Stimulated activated CD4-positive, alpha-beta T cell treated with anti-CD3 and anti-CD28 coated beads, TNF-alpha, amount 100 ng/mL, for 4 hours (primary cell): ENCODE results near the gene SLC8A2.

Experiments used
- DNase-seq, 3 experiments: peaks; one replicate each; pipeline ENCODE4 v3.0.0-alpha.2; 2020; ENCODE audit warnings: low read depth in 3 of 3

SLC8A2 gene

DNA sequence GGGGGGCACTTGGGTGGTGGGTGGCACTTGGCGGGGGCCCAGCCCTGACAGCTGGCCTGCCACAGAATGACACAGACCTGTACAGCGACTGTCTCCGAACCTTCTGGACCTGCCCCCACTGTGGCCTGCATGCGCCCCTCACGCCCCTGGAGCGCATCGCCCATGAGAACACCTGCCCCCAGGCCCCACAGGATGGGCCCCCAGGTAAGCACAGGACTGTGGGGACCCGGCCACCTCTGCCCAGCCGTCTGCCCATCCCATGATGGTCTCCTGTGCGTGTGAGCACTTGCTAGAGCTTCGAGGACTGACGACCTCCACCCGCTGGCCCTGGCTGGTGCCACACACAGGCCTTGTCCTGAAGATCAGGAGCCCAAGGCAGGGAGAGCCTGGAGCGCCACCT, 90.6 kb downstream of the SLC8A2 start:
- DNase-seq: no peak

DNA sequence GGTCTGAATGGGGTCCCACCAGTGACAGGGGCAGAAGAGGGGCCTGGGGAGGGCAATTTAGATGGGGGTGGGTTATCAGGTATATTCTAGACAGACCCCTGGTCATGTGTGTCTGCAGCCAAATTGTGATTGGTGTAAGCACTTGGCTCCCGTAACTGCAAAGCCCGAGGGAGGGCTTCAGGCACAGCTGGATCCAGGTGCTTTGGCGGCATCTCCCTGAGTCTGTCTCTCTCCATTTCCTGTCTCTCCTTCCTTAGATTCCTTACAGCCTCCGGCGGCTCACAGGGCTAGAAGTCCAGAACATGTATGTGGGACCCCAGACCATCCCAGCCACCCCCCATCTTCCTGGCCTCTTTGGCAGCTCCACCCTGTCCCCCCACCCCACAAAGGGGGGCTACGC, 91.1 kb downstream of the SLC8A2 start:
- no peak for DNase-seq

GRCh38 chr19:47379381-47379938, 92.2 kb downstream of the SLC8A2 start:
- no peak for DNase-seq

GRCh38 chr19:47378246-47378645, 93.4 kb downstream of the SLC8A2 start:
- DNase-seq: no peak
